ENCODE measurements around the gene FZD7. TPM values are rescaled to one million over a fixed set of nuclear protein-coding genes. Genes with fewer than 3 reads are reported as not detected.

FZD7 gene
- total RNA-seq, 2 donors from 2014 or later: 0.66 to 2.9 TPM

GRCh38 chr2:201996006-201996405, 37.6 kb upstream of the FZD7 start:
- DNase-seq: peak in 3 of 4 donors; percentile 10 to 32 (median 15)
- WGBS, 2 donors: 46 to 57% methylated on average over 11 of the region's 11 CpGs

GRCh38 chr2:201996679-201997314, 36.9 kb upstream of the FZD7 start:
- H3K27me3 ChIP-seq: no peaks in the 10 kb centered on the region
- peak overlapping the region in 3 of 4 donors; percentile 51 to 70 (median 69) for H3K27ac ChIP-seq
- no peaks in the 10 kb centered on the region for H3K9me3 ChIP-seq
- H3K4me1 ChIP-seq: peaks cover 8% of the 10 kb centered on the region
- no peaks in the 10 kb centered on the region for H3K36me3 ChIP-seq (replicated peaks in 1 of 2; ENCODE audit: insufficient read depth in 1 of 2, low read depth in 2 of 2)
- WGBS, 2 donors: 30 to 38% methylated on average over 8 of the region's 8 CpGs
- DNase-seq (no peak), ATAC-seq (peak; percentile 76)
- intact Hi-C loops (cut with DNase I): no loop called here
- H3K4me3 ChIP-seq: no peak overlapping the region
- TF ChIP-seq CTCF (IDR thresholded peaks at IDR 0.05): no peak
- peak in 1 of 3 donors; percentile 1 for TF ChIP-seq POLR2A (IDR thresholded peaks at IDR 0.05)

More at GRCh38 chr2:201996006-201996405, 37.6 kb upstream of the FZD7 start:
- intact Hi-C loops (cut with DNase I): no loop called here
- Histone ChIP-seq H3K36me3 (replicated peaks in 1 of 2; ENCODE audit: insufficient read depth in 1 of 2, low read depth in 2 of 2) (no peaks in the 10 kb centered on the region), H3K27me3 (no peaks in the 10 kb centered on the region), H3K4me1 (peaks cover 8% of the 10 kb centered on the region), H3K9me3 (no peaks in the 10 kb centered on the region), H3K4me3 (no peak overlapping the region), H3K27ac (peak overlapping the region in 3 of 4 donors; percentile 51 to 70 (median 69))
- peak; percentile 73 for ATAC-seq
- TF ChIP-seq CTCF (IDR thresholded peaks at IDR 0.05): no peak
- no peak for TF ChIP-seq POLR2A (IDR thresholded peaks at IDR 0.05)

GRCh38 chr2:201999279-201999678, 34.4 kb upstream of the FZD7 start:
- ATAC-seq: no peak
- TF ChIP-seq CTCF (IDR thresholded peaks at IDR 0.05): no peak
- TF ChIP-seq POLR2A (IDR thresholded peaks at IDR 0.05): no peak
- Histone ChIP-seq H3K27me3 (no peaks in the 10 kb centered on the region), H3K27ac (no peak overlapping the region), H3K4me3 (no peak overlapping the region), H3K9me3 (no peaks in the 10 kb centered on the region), H3K36me3 (replicated peaks in 1 of 2; ENCODE audit: insufficient read depth in 1 of 2, low read depth in 2 of 2) (no peaks in the 10 kb centered on the region), H3K4me1 (peaks cover 8% of the 10 kb centered on the region)
- DNase-seq: no peak
- intact Hi-C loops (cut with DNase I): no loop called here
- WGBS, 2 donors: 85 to 91% methylated on average over 6 of the region's 7 CpGs

DNA sequence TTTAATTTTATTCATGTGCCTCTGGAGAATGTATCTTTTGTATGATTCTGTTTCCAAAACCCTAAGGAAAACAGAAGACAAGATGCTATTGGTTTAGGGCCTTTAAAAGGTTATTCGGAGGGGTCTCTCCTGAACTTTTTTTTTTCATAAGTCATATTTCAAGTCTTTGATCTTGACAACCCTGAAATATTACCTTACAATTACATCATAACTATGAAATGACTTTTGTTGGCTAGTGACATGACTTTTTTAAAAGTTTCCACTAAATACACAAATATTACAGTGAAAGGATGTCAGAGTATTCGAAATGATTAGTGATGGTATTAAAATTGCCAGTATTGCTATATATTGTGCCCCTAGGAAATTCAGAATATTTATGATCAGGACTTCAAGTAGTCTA, 31.8 kb upstream of the FZD7 start:
- TF ChIP-seq CTCF (IDR thresholded peaks at IDR 0.05): no peak
- no peak for TF ChIP-seq POLR2A (IDR thresholded peaks at IDR 0.05)
- WGBS, 2 donors: 68 to 74% methylated on average over 2 of the region's 2 CpGs
- no peaks in the 10 kb centered on the region for H3K27me3 ChIP-seq
- H3K36me3 ChIP-seq (replicated peaks in 1 of 2; ENCODE audit: insufficient read depth in 1 of 2, low read depth in 2 of 2): no peaks in the 10 kb centered on the region
- H3K27ac ChIP-seq: no peak overlapping the region
- DNase-seq: no peak
- H3K9me3 ChIP-seq: no peaks in the 10 kb centered on the region
- intact Hi-C loops (cut with DNase I): no loop called here
- H3K4me1 ChIP-seq: no peaks in the 10 kb centered on the region
- no peak overlapping the region for H3K4me3 ChIP-seq
- ATAC-seq: no peak

DNA sequence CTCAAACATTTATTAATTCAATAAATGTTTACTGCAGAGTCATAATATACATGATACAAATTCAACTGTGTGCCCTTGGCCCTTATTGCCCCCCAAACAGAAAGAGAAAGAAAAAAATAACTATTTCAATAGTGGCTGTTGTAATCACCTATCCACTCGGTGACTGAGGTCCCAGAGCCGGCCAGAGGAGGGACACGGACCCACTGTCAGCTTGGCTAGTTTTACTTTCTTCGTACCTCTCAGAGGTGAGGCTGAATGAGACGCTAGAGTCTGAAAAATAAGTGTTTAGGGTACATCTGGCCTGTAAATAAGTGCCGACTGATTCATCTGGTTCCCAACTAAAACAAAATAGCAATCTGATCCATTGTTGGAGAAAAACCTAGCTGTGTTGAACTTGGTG, 31.3 kb upstream of the FZD7 start:
- ATAC-seq: no peak
- no peak overlapping the region for H3K27ac ChIP-seq
- no peaks in the 10 kb centered on the region for H3K27me3 ChIP-seq
- intact Hi-C loops (cut with DNase I): no loop called here
- no peaks in the 10 kb centered on the region for H3K9me3 ChIP-seq
- H3K36me3 ChIP-seq (replicated peaks in 1 of 2; ENCODE audit: insufficient read depth in 1 of 2, low read depth in 2 of 2): no peaks in the 10 kb centered on the region
- H3K4me3 ChIP-seq: no peak overlapping the region
- TF ChIP-seq CTCF (IDR thresholded peaks at IDR 0.05): no peak
- no peak for TF ChIP-seq POLR2A (IDR thresholded peaks at IDR 0.05)
- no peak for DNase-seq
- WGBS, 2 donors: 82 to 91% methylated on average over 6 of the region's 6 CpGs
- no peaks in the 10 kb centered on the region for H3K4me1 ChIP-seq

Data from body of pancreas (tissue), 4 donors.